ENCODE results near the gene RNF130. TPM values are rescaled to one million over a fixed set of nuclear protein-coding genes. Genes with fewer than 3 reads are reported as not detected.
A peak's percentile ranks its signal among the peaks of the same experiment; 100 is the strongest.

RNF130 gene
- polyA plus RNA-seq, 3 donors from 2014 or later = 24.8 to 42.8 (median 38.2) TPM

- H3K4me1 Mint-ChIP-seq = peaks cover 29 to 45% of the 10 kb centered on the region in 2 donors
- H3K27ac Mint-ChIP-seq = peak overlapping the region in 1 of 6 donors; percentile 3
- H3K9me3 Mint-ChIP-seq = no peaks in the 10 kb centered on the region
- no peak for DNase-seq
- H3K4me3 Mint-ChIP-seq = peak overlapping the region in 2 of 5 donors; percentile 0
- no peaks in the 10 kb centered on the region for H3K36me3 Mint-ChIP-seq
- peaks cover 7 to 17% (median 14%) of the 10 kb centered on the region in 3 donors for H3K27me3 Mint-ChIP-seq (ENCODE audit: low read depth in 3 of 3)
Observed at GRCh38 chr5:180074462-180074861, 2.9 kb upstream of the RNF130 start.

- peak in 1 of 3 donors; percentile 30 for DNase-seq
- H3K4me3 Mint-ChIP-seq = peak overlapping the region; percentile 77 to 87 (median 84)
- H3K27ac Mint-ChIP-seq = peak overlapping the region; percentile 48 to 91 (median 84)
- peaks cover 5 to 10% (median 5%) of the 10 kb centered on the region in 3 donors for H3K27me3 Mint-ChIP-seq (ENCODE audit: low read depth in 3 of 3)
- no peaks in the 10 kb centered on the region for H3K36me3 Mint-ChIP-seq
- H3K9me3 Mint-ChIP-seq = no peaks in the 10 kb centered on the region
- peaks cover 44 to 54% of the 10 kb centered on the region in 2 donors for H3K4me1 Mint-ChIP-seq
Observed at GRCh38 chr5:180072556-180072955, 997 bp upstream of the RNF130 start.

GRCh38 chr5:180072256-180072548, 643 bp upstream of the RNF130 start:
- H3K27ac Mint-ChIP-seq = peak overlapping the region; percentile 48 to 91 (median 84)
- no peaks in the 10 kb centered on the region for H3K9me3 Mint-ChIP-seq
- peaks cover 44 to 54% of the 10 kb centered on the region in 2 donors for H3K4me1 Mint-ChIP-seq
- H3K27me3 Mint-ChIP-seq (ENCODE audit: low read depth in 3 of 3) = peaks cover 5 to 9% (median 5%) of the 10 kb centered on the region in 3 donors
- no peak for DNase-seq
- H3K4me3 Mint-ChIP-seq = peak overlapping the region; percentile 77 to 87 (median 84)
- no peaks in the 10 kb centered on the region for H3K36me3 Mint-ChIP-seq

GRCh38 chr5:180070756-180071530, 616 bp downstream of the RNF130 start:
- peak overlapping the region; percentile 89 to 95 (median 92) for H3K4me3 Mint-ChIP-seq
- DNase-seq = peak in 2 of 3 donors; percentile 18 to 23
- H3K27ac Mint-ChIP-seq = peak overlapping the region in 5 of 6 donors; percentile 67 to 86 (median 86)
- H3K27me3 Mint-ChIP-seq (ENCODE audit: low read depth in 3 of 3) = peaks cover 0 to 9% (median 5%) of the 10 kb centered on the region in 3 donors
- H3K4me1 Mint-ChIP-seq = peaks cover 44 to 54% of the 10 kb centered on the region in 2 donors
- H3K9me3 Mint-ChIP-seq = no peaks in the 10 kb centered on the region
- H3K36me3 Mint-ChIP-seq = no peaks in the 10 kb centered on the region

- no peaks in the 10 kb centered on the region for H3K36me3 Mint-ChIP-seq
- H3K27me3 Mint-ChIP-seq (ENCODE audit: low read depth in 3 of 3) = peaks cover 0 to 9% (median 5%) of the 10 kb centered on the region in 3 donors
- H3K4me1 Mint-ChIP-seq = peaks cover 44 to 55% of the 10 kb centered on the region in 2 donors
- H3K27ac Mint-ChIP-seq = peak overlapping the region in 5 of 6 donors; percentile 8 to 86 (median 66)
- no peaks in the 10 kb centered on the region for H3K9me3 Mint-ChIP-seq
- DNase-seq = no peak
- H3K4me3 Mint-ChIP-seq = peak overlapping the region; percentile 62 to 95 (median 92)
Observed at GRCh38 chr5:180069589-180070247, 1.8 kb downstream of the RNF130 start.

GRCh38 chr5:180068519-180069090, 3.0 kb downstream of the RNF130 start:
- no peak overlapping the region for H3K4me3 Mint-ChIP-seq
- H3K27me3 Mint-ChIP-seq (ENCODE audit: low read depth in 3 of 3) = peaks cover 0 to 8% (median 2%) of the 10 kb centered on the region in 3 donors

GRCh38 chr5:180067986-180068385, 3.6 kb downstream of the RNF130 start:
- Mint-ChIP-seq H3K4me1 (peaks cover 39 to 50% of the 10 kb centered on the region in 2 donors), H3K9me3 (no peaks in the 10 kb centered on the region), H3K27ac (no peak overlapping the region), H3K4me3 (no peak overlapping the region), H3K27me3 (ENCODE audit: low read depth in 3 of 3) (peaks cover 0 to 8% (median 3%) of the 10 kb centered on the region in 3 donors), H3K36me3 (peaks cover 0 to 4% (median 0%) of the 10 kb centered on the region in 3 donors)
- no peak for DNase-seq

More at GRCh38 chr5:180068519-180069090, 3.0 kb downstream of the RNF130 start:
- H3K27ac Mint-ChIP-seq = no peak overlapping the region
- H3K36me3 Mint-ChIP-seq = no peaks in the 10 kb centered on the region
- H3K9me3 Mint-ChIP-seq = no peaks in the 10 kb centered on the region
- DNase-seq = no peak
- H3K4me1 Mint-ChIP-seq = peaks cover 41 to 54% of the 10 kb centered on the region in 2 donors

- no peaks in the 10 kb centered on the region for H3K9me3 Mint-ChIP-seq
- peaks cover 0 to 4% (median 0%) of the 10 kb centered on the region in 3 donors for H3K36me3 Mint-ChIP-seq
- H3K4me1 Mint-ChIP-seq = peaks cover 9 to 27% of the 10 kb centered on the region in 2 donors
- DNase-seq = no peak
- peaks cover 0 to 3% (median 2%) of the 10 kb centered on the region in 3 donors for H3K27me3 Mint-ChIP-seq (ENCODE audit: low read depth in 3 of 3)
- no peak overlapping the region for H3K27ac Mint-ChIP-seq
- H3K4me3 Mint-ChIP-seq = no peak overlapping the region
Observed at GRCh38 chr5:180060192-180060591, 11.4 kb downstream of the RNF130 start.

- H3K4me3 Mint-ChIP-seq = no peak overlapping the region
- no peak overlapping the region for H3K27ac Mint-ChIP-seq
- peaks cover 9 to 21% of the 10 kb centered on the region in 2 donors for H3K4me1 Mint-ChIP-seq
- peaks cover 0 to 4% (median 0%) of the 10 kb centered on the region in 3 donors for H3K36me3 Mint-ChIP-seq
- DNase-seq = no peak
- H3K9me3 Mint-ChIP-seq = no peaks in the 10 kb centered on the region
- peaks cover 0 to 3% (median under 1%) of the 10 kb centered on the region in 3 donors for H3K27me3 Mint-ChIP-seq (ENCODE audit: low read depth in 3 of 3)
Observed at GRCh38 chr5:180059326-180059725, 12.2 kb downstream of the RNF130 start.

GRCh38 chr5:180056153-180056552, 15.4 kb downstream of the RNF130 start:
- Mint-ChIP-seq H3K27ac (peak overlapping the region in 3 of 6 donors; percentile 8 to 51 (median 44)), H3K36me3 (no peaks in the 10 kb centered on the region), H3K4me3 (no peak overlapping the region)

GRCh38 chr5:180054226-180054625, 17.3 kb downstream of the RNF130 start:
- no peak overlapping the region for H3K4me3 Mint-ChIP-seq
- DNase-seq = no peak
- peaks cover 0 to 3% (median 0%) of the 10 kb centered on the region in 3 donors for H3K27me3 Mint-ChIP-seq (ENCODE audit: low read depth in 3 of 3)
- no peaks in the 10 kb centered on the region for H3K36me3 Mint-ChIP-seq
- peaks cover 18 to 29% of the 10 kb centered on the region in 2 donors for H3K4me1 Mint-ChIP-seq
- H3K9me3 Mint-ChIP-seq = no peaks in the 10 kb centered on the region
- H3K27ac Mint-ChIP-seq = no peak overlapping the region

More at GRCh38 chr5:180056153-180056552, 15.4 kb downstream of the RNF130 start:
- Mint-ChIP-seq H3K27me3 (ENCODE audit: low read depth in 3 of 3) (peaks cover 0 to 3% (median 0%) of the 10 kb centered on the region in 3 donors), H3K4me1 (peaks cover 13 to 28% of the 10 kb centered on the region in 2 donors), H3K9me3 (no peaks in the 10 kb centered on the region)
- DNase-seq = no peak

GRCh38 chr5:180053061-180053602, 18.4 kb downstream of the RNF130 start:
- Mint-ChIP-seq H3K27ac (no peak overlapping the region), H3K36me3 (no peaks in the 10 kb centered on the region), H3K4me3 (no peak overlapping the region), H3K4me1 (peaks cover 24 to 28% of the 10 kb centered on the region in 2 donors), H3K9me3 (no peaks in the 10 kb centered on the region), H3K27me3 (ENCODE audit: low read depth in 3 of 3) (peaks cover 0 to 3% (median 2%) of the 10 kb centered on the region in 3 donors)
- DNase-seq = no peak

- DNase-seq = no peak
- no peak overlapping the region for H3K4me3 Mint-ChIP-seq
- peaks cover 0 to 4% (median 2%) of the 10 kb centered on the region in 3 donors for H3K27me3 Mint-ChIP-seq (ENCODE audit: low read depth in 3 of 3)
- H3K4me1 Mint-ChIP-seq = peaks cover 27 to 28% of the 10 kb centered on the region in 2 donors
- no peaks in the 10 kb centered on the region for H3K9me3 Mint-ChIP-seq
- H3K36me3 Mint-ChIP-seq = no peaks in the 10 kb centered on the region
- peak overlapping the region in 1 of 6 donors; percentile 26 for H3K27ac Mint-ChIP-seq
Observed at GRCh38 chr5:180052211-180052818, 19.2 kb downstream of the RNF130 start.
